ENCODE measurements around the gene COL6A3. TPM values are rescaled to one million over a fixed set of nuclear protein-coding genes. Genes with fewer than 3 reads are reported as not detected.

COL6A3 gene
- total RNA-seq, 1 donor from 2014 or later = 4.9 TPM

DNA sequence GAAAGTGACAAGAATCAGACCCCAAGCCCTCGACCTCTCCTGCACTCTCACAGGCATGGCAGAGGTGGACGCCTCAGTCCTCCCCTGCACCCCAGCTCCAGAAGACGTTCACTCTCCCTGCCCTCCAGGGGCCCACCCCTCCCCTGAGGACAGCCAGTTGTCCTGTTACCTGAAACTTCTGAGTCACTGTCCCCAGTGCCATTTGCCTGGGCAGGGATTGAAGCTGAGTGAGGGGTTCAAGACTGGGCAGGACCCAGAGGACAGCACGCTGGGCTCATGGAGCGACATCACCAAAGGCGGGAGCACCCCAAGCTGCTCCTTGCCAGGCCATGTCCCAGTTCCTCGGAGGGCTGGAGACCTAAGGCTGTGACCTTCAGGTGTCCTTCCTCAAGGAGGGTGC lies 34.2 kb upstream of the COL6A3 start:
- Mint-ChIP-seq H3K36me3 (ENCODE audit: low read depth) (no peaks in the 10 kb centered on the region), H3K27ac (ENCODE audit: unreplicated experiment) (no peak overlapping the region), H3K9me3 (no peaks in the 10 kb centered on the region), H3K4me1 (no peaks in the 10 kb centered on the region), H3K4me3 (no peak overlapping the region), H3K27me3 (ENCODE audit: low read depth) (peaks cover 3% of the 10 kb centered on the region)
- TF ChIP-seq, protein P1, sequence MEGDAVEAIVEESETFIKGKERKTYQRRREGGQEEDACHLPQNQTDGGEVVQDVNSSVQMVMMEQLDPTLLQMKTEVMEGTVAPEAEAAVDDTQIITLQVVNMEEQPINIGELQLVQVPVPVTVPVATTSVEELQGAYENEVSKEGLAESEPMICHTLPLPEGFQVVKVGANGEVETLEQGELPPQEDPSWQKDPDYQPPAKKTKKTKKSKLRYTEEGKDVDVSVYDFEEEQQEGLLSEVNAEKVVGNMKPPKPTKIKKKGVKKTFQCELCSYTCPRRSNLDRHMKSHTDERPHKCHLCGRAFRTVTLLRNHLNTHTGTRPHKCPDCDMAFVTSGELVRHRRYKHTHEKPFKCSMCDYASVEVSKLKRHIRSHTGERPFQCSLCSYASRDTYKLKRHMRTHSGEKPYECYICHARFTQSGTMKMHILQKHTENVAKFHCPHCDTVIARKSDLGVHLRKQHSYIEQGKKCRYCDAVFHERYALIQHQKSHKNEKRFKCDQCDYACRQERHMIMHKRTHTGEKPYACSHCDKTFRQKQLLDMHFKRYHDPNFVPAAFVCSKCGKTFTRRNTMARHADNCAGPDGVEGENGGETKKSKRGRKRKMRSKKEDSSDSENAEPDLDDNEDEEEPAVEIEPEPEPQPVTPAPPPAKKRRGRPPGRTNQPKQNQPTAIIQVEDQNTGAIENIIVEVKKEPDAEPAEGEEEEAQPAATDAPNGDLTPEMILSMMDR (conservative IDR thresholded peaks at IDR 0.05) = no peak
- DNase-seq (ENCODE audit: low read depth, low spot score) = no peak

DNA sequence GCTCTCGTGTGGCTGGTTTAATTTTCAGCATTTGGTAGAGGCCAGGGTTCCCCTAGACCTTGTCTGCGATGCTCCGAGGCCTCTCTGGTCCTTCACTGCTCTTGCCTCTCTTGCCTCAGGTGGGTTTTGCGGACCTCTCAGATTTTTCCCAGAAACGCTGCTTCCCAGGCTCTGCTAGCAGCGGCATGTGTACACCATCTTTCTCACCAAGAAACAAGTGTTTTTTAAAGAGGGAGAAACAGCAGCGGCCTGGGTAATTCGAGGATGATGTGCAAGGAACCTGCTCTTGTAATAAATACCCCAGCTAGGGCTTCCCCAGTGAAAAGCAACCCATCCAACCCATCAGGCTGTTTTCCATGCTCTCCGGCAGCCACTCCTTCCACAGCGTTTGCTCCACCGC lies 33.5 kb upstream of the COL6A3 start:
- no peak overlapping the region for H3K27ac Mint-ChIP-seq (ENCODE audit: unreplicated experiment)
- peaks cover 3% of the 10 kb centered on the region for H3K27me3 Mint-ChIP-seq (ENCODE audit: low read depth)
- TF ChIP-seq, protein P1 (conservative IDR thresholded peaks at IDR 0.05) = no peak
- no peaks in the 10 kb centered on the region for H3K4me1 Mint-ChIP-seq
- DNase-seq (ENCODE audit: low read depth, low spot score) = no peak
- H3K4me3 Mint-ChIP-seq = no peak overlapping the region
- no peaks in the 10 kb centered on the region for H3K9me3 Mint-ChIP-seq
- no peaks in the 10 kb centered on the region for H3K36me3 Mint-ChIP-seq (ENCODE audit: low read depth)

DNA sequence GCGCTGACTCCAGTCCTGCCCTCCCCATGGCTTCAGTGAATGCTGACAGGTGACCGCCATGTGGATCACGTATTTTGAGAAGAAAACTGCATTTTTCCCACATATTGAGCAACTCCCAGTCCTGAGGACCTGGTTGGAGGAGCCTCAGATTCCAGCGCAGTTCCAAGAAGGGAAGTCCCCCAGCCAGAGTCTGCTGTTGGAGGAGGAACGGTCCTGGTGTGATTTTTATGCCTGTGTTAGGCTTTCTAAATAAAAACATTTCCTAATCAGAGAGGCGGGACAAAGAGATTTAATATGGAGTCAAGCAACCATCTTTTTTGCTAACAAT lies 32.3 kb upstream of the COL6A3 start:
- DNase-seq (ENCODE audit: low read depth, low spot score) = no peak
- TF ChIP-seq, protein P1 (conservative IDR thresholded peaks at IDR 0.05) = no peak
- H3K36me3 Mint-ChIP-seq (ENCODE audit: low read depth) = no peaks in the 10 kb centered on the region
- H3K27ac Mint-ChIP-seq (ENCODE audit: unreplicated experiment) = no peak overlapping the region
- peaks cover 3% of the 10 kb centered on the region for H3K27me3 Mint-ChIP-seq (ENCODE audit: low read depth)
- H3K4me1 Mint-ChIP-seq = peaks cover 7% of the 10 kb centered on the region
- H3K4me3 Mint-ChIP-seq = no peak overlapping the region
- H3K9me3 Mint-ChIP-seq = no peaks in the 10 kb centered on the region

DNA sequence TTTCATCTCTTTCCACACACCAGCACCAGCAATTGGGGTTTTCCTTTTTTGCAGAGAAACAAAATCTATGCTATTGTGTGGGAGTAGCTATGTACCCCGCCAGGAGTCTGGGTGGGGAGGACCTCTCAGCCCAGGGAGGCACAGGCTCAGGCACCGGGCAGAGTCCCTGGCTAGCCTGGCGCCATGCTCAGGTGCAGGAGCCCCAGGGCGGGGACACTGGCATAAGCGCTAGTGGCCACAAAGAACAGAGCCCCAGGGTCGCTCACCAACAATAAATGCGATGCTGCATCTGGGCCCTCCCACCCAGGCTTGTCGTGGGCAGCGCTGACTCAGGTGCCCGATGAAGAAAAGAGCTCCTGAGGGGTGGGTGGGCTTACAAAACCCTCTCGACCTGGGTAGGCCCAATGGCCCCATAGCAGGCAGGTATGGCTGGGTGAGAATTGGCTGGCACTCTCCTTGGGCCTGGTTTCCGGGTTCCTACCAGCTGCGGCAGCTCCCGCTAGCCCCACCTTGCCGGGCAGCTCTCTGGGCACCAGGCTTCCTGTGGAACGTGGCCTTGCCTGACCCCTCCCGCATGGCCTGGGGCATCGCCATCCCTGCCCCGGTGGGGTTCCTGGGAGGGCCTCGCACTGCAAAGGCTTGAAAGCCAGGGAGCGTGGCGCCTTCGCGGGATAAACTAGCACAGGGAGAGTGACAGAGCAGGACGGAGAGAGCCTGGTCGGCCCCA lies 31.8 kb upstream of the COL6A3 start:
- no peak overlapping the region for H3K4me3 Mint-ChIP-seq
- H3K9me3 Mint-ChIP-seq = no peaks in the 10 kb centered on the region
- no peak for DNase-seq (ENCODE audit: low read depth, low spot score)
- H3K36me3 Mint-ChIP-seq (ENCODE audit: low read depth) = no peaks in the 10 kb centered on the region
- peaks cover 8% of the 10 kb centered on the region for H3K4me1 Mint-ChIP-seq
- TF ChIP-seq, protein P1 (conservative IDR thresholded peaks at IDR 0.05) = no peak
- peaks cover 3% of the 10 kb centered on the region for H3K27me3 Mint-ChIP-seq (ENCODE audit: low read depth)
- H3K27ac Mint-ChIP-seq (ENCODE audit: unreplicated experiment) = no peak overlapping the region

DNA sequence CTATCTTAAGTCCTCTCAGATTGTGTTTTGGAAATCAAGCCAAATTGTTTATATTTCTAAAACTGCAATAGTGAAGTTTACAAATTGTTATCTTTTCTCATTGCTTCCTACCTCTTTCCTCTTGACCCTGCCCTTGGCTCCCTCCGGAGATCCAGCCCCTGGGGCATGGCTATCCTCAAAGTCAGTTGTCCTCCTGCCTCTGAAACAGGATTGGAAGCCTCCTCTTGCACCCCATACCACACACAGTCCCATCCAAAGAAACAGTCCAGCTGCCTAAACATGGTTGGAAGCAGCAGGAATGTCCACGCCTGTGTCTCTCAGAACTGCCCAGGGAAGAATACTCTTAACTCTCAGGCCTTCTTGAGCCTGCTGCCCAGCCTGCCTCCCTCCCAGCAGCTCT lies 30.1 kb upstream of the COL6A3 start:
- Mint-ChIP-seq H3K36me3 (ENCODE audit: low read depth) (no peaks in the 10 kb centered on the region), H3K9me3 (no peaks in the 10 kb centered on the region), H3K27me3 (ENCODE audit: low read depth) (peaks cover 3% of the 10 kb centered on the region), H3K4me3 (no peak overlapping the region), H3K27ac (ENCODE audit: unreplicated experiment) (peak overlapping the region; percentile 81), H3K4me1 (peaks cover 8% of the 10 kb centered on the region)
- TF ChIP-seq, protein P1 (conservative IDR thresholded peaks at IDR 0.05) = no peak
- no peak for DNase-seq (ENCODE audit: low read depth, low spot score)
